Left colon (tissue), 2 donors: Measurements from ENCODE around the gene TMEM145. TPM values are rescaled to one million over a fixed set of nuclear protein-coding genes. Genes with fewer than 3 reads are reported as not detected.
"Not testable (repeated sequence)": the region's sequence is repeated elsewhere in the genome, so short reads cannot be mapped to it uniquely, and the experiment has no call there.

Source experiments
- ATAC-seq: fragments of 200-7000 bp; cut with Tn5 transposase; one replicate; pipeline ENCODE4 v1.9.1; 2020; ENCODE audit warnings: mild to moderate bottlenecking, moderate library complexity
- DNase-seq, 2 donors: peaks; one replicate each; pipeline ENCODE4 v3.0.0-alpha.2; 2020
- intact Hi-C, 2 donors: fragments of 100-400 bp; cut with DNase I in 1 of 2; cut with micrococcal nuclease in 1 of 2; formaldehyde crosslinking; loops; one replicate each; pipeline versions ENCODE4 v1.11.2 to v1.14.0; 2022; cut with DNase I, micrococcal nuclease
- total RNA-seq, 2 donors: library from RNA; stranded (reverse); fragmentation: NEBNext Ultra II Directional; extraction: Animal tissue kit (Norgen Biotek cat#: 25700); gene quantifications; one replicate each; pipeline ENCODE4 v1.2.1, GENCODE V29; 2021
- donor health status: DM: no; HTN: no; CAD: no.
- donor health status: DM: yes; HTN: yes; CAD: no.

Gene TMEM145
- total RNA-seq, 2 donors from 2014 or later: 0.21 to 0.25 TPM

- intact Hi-C loops: no loop called here
Observed at GRCh38 chr19:42325896-42326771, 13.0 kb downstream of the TMEM145 start.

GRCh38 chr19:42326969-42327368, 13.9 kb downstream of the TMEM145 start:
- intact Hi-C loops: no loop called here
- ATAC-seq (no peak), DNase-seq (no peak)

More at GRCh38 chr19:42325896-42326771, 13.0 kb downstream of the TMEM145 start:
- DNase-seq: peak; percentile 35 to 44
- peak; percentile 45 for ATAC-seq

- DNase-seq (no peak), ATAC-seq (no peak)
- intact Hi-C loops: no loop called here
Observed at GRCh38 chr19:42327381-42327780, 14.3 kb downstream of the TMEM145 start.

GRCh38 chr19:42328106-42328505, 15.0 kb downstream of the TMEM145 start:
- ATAC-seq (no peak), DNase-seq (no peak)
- intact Hi-C loops: no loop called here

- intact Hi-C loops: no loop called here
- no peak for ATAC-seq
- DNase-seq: no peak
Observed at GRCh38 chr19:42328854-42329253, 15.7 kb downstream of the TMEM145 start.

GRCh38 chr19:42330241-42330711, 17.2 kb downstream of the TMEM145 start:
- intact Hi-C loops: no loop called here
- ATAC-seq (no peak), DNase-seq (no peak)

- ATAC-seq, DNase-seq, intact Hi-C loops: not testable (repeated sequence)
Observed at GRCh38 chr19:42331333-42331732, 18.2 kb downstream of the TMEM145 start.

- intact Hi-C loops: no loop called here
- DNase-seq: no peak
- ATAC-seq: no peak
Observed at GRCh38 chr19:42332059-42332458, 18.9 kb downstream of the TMEM145 start.

- intact Hi-C loops: no loop called here
Observed at GRCh38 chr19:42333018-42333417, 19.9 kb downstream of the TMEM145 start.

GRCh38 chr19:42333975-42334696, 21.0 kb downstream of the TMEM145 start:
- ATAC-seq: no peak
- no peak for DNase-seq
- intact Hi-C loops: no loop called here

More at GRCh38 chr19:42333018-42333417, 19.9 kb downstream of the TMEM145 start:
- DNase-seq (no peak), ATAC-seq (no peak)

- ATAC-seq (no peak), DNase-seq (no peak)
- intact Hi-C loops: no loop called here
Observed at GRCh38 chr19:42334697-42335373, 21.7 kb downstream of the TMEM145 start.

- intact Hi-C loops: no loop called here
- DNase-seq (no peak), ATAC-seq (no peak)
Observed at GRCh38 chr19:42335374-42335936, 22.3 kb downstream of the TMEM145 start.

GRCh38 chr19:42335971-42336370, 22.9 kb downstream of the TMEM145 start:
- no peak for ATAC-seq
- DNase-seq: no peak
- intact Hi-C loops: no loop called here

GRCh38 chr19:42339126-42339860, 26.2 kb downstream of the TMEM145 start:
- DNase-seq, intact Hi-C loops, ATAC-seq: not testable (repeated sequence)

- intact Hi-C loops, ATAC-seq, DNase-seq: not testable (repeated sequence)
Observed at GRCh38 chr19:42339922-42340321, 26.8 kb downstream of the TMEM145 start.

- intact Hi-C loops: no loop called here
- DNase-seq (no peak), ATAC-seq (no peak)
Observed at GRCh38 chr19:42343344-42344110, 30.4 kb downstream of the TMEM145 start.

GRCh38 chr19:42344336-42344893, 31.3 kb downstream of the TMEM145 start:
- intact Hi-C loops: no loop called here
- no peak for ATAC-seq
- no peak for DNase-seq
